Measurements from ENCODE around the gene AS3MT. TPM values are rescaled to one million over a fixed set of nuclear protein-coding genes. Genes with fewer than 3 reads are reported as not detected.
"Not testable (repeated sequence)": the region's sequence is repeated elsewhere in the genome, so short reads cannot be mapped to it uniquely, and the experiment has no call there.

AS3MT gene
- polyA plus RNA-seq, 1 donor (not counting 4 experiments of a cell fraction or from before 2014, with no cell fraction given), result 2.0 TPM

DNA sequence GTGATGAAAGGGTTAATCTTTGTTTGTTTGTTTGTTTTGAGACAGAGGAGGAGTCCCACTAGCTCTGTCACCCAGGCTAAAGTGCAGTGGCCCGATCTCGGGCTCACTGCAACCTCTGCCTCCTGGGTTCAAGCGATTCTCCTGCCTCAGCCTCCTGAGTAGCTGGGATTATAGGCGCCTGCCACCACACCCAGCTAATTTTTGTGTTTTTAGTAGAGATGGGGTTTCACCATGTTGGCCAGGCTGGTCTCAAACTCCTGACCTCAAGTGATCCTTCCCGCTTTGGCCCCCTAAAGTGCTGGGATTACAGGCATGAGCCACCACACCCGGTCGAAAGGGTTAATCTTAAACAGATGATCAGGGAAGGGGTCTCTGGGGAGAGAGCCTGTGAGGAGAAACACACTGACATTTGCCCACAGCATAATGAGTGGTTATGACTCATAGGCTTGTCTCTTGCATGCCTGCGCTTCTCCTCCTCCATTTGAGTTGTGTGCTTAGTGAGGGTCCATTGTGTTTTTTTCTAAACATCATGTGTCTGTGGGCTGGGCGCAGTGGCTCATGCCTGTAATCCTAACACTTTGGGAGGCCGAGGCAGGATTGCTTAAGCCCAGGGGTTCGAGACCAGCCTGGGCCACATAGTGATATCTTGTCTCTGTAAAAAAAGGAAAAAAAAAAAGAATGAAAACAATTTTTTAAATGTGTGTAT is 13.4 kb upstream of the AS3MT start:
- H3K4me1 ChIP-seq (ENCODE audit: control insufficient read depth, extremely low read depth, insufficient read depth, low read length), result peaks cover 15% of the 10 kb centered on the region
- H3K9ac ChIP-seq (ENCODE audit: control insufficient read depth, extremely low read depth, insufficient read depth, low read length), result peak overlapping the region; percentile 11
- H3K27me3 ChIP-seq (ENCODE audit: control insufficient read depth, extremely low read depth, insufficient read depth, low read length); H3K4me3 ChIP-seq (ENCODE audit: control insufficient read depth in 2 of 3, extremely low read depth in 1 of 3, insufficient read depth in 2 of 3, low read depth in 1 of 3, low read length in 3 of 3); H3K36me3 ChIP-seq (ENCODE audit: control insufficient read depth in 2 of 2, extremely low read depth in 1 of 2, insufficient read depth in 2 of 2, low read length in 2 of 2); H3K9me3 ChIP-seq (ENCODE audit: control insufficient read depth, low read depth, low read length); H3K79me2 ChIP-seq (ENCODE audit: control insufficient read depth, insufficient read depth, low read length); H2AFZ ChIP-seq (ENCODE audit: control insufficient read depth, low read length); H4K20me1 ChIP-seq (ENCODE audit: control insufficient read depth, extremely low read depth, insufficient read depth, low read length); H3K9me1 ChIP-seq (ENCODE audit: control insufficient read depth, extremely low read depth, insufficient read depth, low read length); dilution Hi-C loops (cut with MboI; ENCODE audit: extremely low pct_ligation_motif_present, low sequenced_read_pairs): not testable (repeated sequence)
- DNase-seq (ENCODE audit: low read depth, low spot score), result peak; percentile 73
- H3K27ac ChIP-seq (ENCODE audit: control insufficient read depth, insufficient read depth, low read length), result peak overlapping the region; percentile 53
- peak; percentile 81 for FAIRE-seq
- peak overlapping the region; percentile 29 for H3K4me2 ChIP-seq (ENCODE audit: control insufficient read depth, extremely low read depth, insufficient read depth, low read depth, low read length)

DNA sequence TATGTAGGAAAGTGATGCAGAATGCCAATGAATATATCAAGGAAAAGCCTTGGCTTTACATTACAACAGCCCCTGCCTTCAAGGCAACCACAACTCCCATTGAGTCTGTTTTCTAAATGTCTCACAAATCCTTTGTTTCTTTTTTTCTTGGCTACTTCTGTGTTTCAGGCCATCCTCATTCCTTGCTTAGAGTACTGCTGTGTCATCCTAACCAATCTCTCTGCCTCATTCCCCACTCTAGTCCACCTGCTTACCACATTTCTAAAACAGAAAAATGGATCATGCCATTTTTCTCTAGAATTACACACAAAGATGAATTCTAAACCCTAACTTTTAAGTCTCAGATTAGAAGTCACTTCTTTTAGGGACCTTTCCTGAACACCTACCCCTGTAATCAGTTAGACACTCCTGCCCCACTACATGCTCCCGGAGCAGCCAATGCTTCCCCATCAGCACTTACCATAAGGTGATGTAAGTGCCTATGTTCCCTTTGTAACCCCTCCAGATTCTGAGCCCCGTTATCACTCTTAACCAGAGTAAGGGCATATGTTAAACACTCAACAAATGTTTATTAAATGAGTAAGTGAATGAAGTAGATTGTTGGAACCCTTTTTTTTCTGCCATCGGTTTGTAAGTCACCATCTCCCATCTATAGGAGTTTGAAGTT is 12.4 kb upstream of the AS3MT start:
- no peak for FAIRE-seq
- no peak for DNase-seq (ENCODE audit: low read depth, low spot score)
- no peak overlapping the region for H3K4me3 ChIP-seq (ENCODE audit: control insufficient read depth in 2 of 3, extremely low read depth in 1 of 3, insufficient read depth in 2 of 3, low read depth in 1 of 3, low read length in 3 of 3)
- peaks cover 0 to 3% of the 10 kb centered on the region in 2 experiments for H3K36me3 ChIP-seq (ENCODE audit: control insufficient read depth in 2 of 2, extremely low read depth in 1 of 2, insufficient read depth in 2 of 2, low read length in 2 of 2)
- TF ChIP-seq EZH2 (IDR thresholded peaks at IDR 0.05; ENCODE audit: low read length), result no peak
- TF ChIP-seq, protein P1, sequence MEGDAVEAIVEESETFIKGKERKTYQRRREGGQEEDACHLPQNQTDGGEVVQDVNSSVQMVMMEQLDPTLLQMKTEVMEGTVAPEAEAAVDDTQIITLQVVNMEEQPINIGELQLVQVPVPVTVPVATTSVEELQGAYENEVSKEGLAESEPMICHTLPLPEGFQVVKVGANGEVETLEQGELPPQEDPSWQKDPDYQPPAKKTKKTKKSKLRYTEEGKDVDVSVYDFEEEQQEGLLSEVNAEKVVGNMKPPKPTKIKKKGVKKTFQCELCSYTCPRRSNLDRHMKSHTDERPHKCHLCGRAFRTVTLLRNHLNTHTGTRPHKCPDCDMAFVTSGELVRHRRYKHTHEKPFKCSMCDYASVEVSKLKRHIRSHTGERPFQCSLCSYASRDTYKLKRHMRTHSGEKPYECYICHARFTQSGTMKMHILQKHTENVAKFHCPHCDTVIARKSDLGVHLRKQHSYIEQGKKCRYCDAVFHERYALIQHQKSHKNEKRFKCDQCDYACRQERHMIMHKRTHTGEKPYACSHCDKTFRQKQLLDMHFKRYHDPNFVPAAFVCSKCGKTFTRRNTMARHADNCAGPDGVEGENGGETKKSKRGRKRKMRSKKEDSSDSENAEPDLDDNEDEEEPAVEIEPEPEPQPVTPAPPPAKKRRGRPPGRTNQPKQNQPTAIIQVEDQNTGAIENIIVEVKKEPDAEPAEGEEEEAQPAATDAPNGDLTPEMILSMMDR (optimal IDR thresholded peaks at IDR 0.05 in 1 of 3, IDR thresholded peaks at IDR 0.05 in 1 of 3, conservative IDR thresholded peaks at IDR 0.05 in 1 of 3; ENCODE audit: extremely low read depth in 1 of 3, insufficient read depth in 2 of 3, low read length in 3 of 3), result no peak
- H3K9me3 ChIP-seq (ENCODE audit: control insufficient read depth, low read depth, low read length), result no peaks in the 10 kb centered on the region
- H3K4me1 ChIP-seq (ENCODE audit: control insufficient read depth, extremely low read depth, insufficient read depth, low read length), result peaks cover 15% of the 10 kb centered on the region
- H3K4me2 ChIP-seq (ENCODE audit: control insufficient read depth, extremely low read depth, insufficient read depth, low read depth, low read length), result no peak overlapping the region
- peaks cover 5% of the 10 kb centered on the region for H3K79me2 ChIP-seq (ENCODE audit: control insufficient read depth, insufficient read depth, low read length)
- no peak overlapping the region for H3K9ac ChIP-seq (ENCODE audit: control insufficient read depth, extremely low read depth, insufficient read depth, low read length)
- no peak overlapping the region for H3K27ac ChIP-seq (ENCODE audit: control insufficient read depth, insufficient read depth, low read length)
- no peaks in the 10 kb centered on the region for H3K27me3 ChIP-seq (ENCODE audit: control insufficient read depth, extremely low read depth, insufficient read depth, low read length)
- no peaks in the 10 kb centered on the region for H4K20me1 ChIP-seq (ENCODE audit: control insufficient read depth, extremely low read depth, insufficient read depth, low read length)
- H3K9me1 ChIP-seq (ENCODE audit: control insufficient read depth, extremely low read depth, insufficient read depth, low read length), result no peaks in the 10 kb centered on the region
- dilution Hi-C loops (cut with MboI; ENCODE audit: extremely low pct_ligation_motif_present, low sequenced_read_pairs), result no loop called here
- H2AFZ ChIP-seq (ENCODE audit: control insufficient read depth, low read length), result no peak overlapping the region

Measured in keratinocyte (primary cell).